GM19438 (cell line): ENCODE data around the gene UFSP1.
A peak's percentile ranks its signal among the peaks of the same experiment; 100 is the strongest.
"Not testable (repeated sequence)": the region's sequence is repeated elsewhere in the genome, so short reads cannot be mapped to it uniquely, and the experiment has no call there.

Source experiments
- ATAC-seq: cut with Tn5 transposase; IDR thresholded peaks from one replicate; pipeline ENCODE4 v1.9.1; 2021; ENCODE audit warnings: low read depth; ENCODE audit not compliant: unreplicated experiment

UFSP1 gene

DNA sequence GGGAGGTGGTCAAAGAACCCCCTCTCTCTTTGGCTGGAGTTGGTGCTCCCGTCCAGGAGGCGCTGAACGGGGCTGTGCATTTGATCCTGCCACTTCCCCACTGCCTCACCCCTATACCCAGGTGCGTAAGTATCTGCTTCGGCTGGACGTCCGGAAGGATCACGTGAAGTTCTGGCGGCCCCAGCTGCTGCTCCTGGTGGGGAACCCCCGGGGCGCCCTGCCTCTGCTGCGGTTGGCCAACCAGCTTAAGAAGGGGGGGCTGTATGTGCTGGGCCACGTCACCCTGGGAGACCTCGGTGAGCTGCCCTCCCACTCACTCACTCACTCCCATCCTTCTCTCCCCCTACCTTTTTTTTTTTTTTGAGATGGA lies 27.9 kb downstream of the UFSP1 start:
- no peak for ATAC-seq

DNA sequence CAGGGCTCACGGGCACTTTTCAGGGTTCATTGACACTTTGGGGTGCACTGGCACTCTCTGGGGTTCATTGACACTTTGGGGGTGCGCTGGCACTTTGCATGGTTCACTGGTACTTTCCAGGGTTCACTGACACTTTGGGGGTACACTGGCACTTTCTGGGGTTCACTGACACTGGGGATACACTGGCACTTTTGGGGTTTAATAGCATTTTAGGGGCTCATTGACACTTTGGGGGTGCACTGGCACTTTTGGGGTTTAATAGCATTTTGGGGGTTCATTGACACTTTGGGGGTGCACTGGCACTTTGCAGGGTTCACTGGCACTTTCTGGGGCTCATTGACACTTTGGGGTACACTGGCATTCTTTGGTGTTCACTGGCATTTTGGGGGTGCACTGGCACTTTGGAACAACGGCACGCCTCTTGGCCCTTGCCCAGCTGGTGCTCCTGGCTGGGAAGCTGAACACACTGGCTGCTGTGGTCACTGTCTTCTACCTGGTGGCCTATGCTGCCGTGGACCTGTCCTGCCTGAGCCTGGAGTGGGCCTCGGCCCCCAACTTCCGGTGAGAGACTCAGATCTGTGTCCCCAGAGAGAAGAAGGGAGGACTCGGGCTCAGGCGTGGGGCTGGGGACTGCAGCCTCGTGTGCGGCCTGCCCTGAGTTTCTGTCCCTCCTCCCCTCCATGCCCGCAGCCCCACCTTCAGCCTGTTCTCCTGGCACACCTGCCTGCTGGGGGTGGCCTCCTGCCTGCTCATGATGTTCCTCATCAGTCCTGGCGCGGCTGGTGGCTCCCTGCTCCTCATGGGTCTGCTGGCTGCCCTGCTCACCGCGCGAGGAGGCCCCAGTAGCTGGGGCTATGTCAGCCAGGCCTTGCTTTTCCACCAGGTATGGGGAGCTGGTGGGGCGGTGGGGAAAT lies 28.6 kb downstream of the UFSP1 start:
- ATAC-seq = no peak

DNA sequence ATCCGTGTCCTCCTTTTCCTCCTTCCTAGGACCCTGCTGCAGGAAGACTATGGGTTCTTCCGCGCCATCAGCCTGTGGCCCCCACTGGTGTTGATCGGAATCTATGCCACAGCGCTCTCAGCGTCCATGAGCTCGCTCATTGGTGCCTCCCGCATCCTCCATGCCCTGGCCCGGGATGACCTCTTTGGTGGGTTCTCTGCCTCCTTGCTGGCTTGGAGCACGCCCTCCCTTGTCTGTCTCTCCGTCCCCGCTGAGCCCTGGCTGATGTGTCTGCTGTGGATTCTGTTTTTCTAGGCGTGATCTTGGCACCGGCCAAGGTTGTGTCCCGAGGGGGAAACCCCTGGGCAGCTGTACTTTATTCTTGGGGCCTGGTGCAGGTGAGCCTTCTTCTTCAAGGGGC lies 29.7 kb downstream of the UFSP1 start:
- no peak for ATAC-seq

DNA sequence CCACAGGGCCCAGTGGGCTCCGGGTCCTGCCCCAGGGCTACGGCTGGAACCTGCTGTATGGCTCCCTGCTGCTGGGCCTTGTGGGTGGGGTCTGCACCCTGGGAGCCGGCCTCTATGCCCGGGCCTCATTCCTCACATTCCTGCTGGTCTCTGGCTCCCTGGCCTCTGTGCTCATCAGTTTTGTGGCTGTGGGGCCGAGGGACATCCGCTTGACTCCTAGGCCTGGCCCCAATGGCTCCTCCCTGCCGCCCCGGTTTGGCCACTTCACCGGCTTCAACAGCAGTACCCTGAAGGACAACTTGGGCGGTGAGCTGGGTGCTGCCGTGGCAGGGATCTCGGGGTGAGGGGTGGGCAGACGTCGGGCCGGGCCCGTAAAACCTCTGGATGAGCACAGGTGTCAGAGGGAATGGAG lies 32.6 kb downstream of the UFSP1 start:
- ATAC-seq = no peak

DNA sequence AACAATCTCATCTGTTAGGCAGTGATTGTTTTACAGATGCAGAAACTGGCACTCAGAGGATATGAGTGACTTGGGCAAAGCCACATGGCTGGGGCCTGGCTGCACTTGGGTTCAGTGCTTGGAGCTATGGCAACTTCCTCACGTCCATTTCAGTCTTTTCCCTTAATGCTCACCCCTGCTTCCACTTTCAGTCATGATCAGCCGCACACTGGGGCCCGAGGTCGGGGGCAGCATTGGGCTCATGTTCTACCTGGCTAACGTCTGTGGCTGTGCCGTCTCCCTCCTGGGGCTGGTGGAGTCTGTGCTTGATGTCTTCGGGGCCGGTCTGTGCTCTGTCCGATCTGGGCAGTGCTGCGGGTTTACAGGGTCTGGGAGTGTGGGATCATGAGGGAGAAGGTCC lies 34.0 kb downstream of the UFSP1 start:
- ATAC-seq = no peak

DNA sequence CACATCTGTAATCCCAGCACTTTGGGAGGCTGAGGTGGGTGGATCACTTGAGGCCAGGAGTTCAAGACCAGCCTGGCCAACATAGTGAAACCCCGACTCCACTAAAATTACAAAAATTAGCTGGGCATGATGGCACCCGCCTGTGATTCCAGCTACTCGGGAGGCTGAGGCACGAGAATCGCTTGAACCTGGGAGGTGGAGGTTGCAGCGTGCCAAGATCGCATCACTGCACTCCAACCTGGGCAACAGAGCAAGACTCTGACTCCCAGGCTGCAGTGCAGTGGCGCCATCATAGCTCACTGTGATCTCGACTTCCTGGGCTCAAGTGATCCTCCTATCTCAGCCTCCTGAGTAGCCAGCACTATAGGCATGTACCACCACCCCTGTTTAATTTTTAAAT lies 34.6 kb downstream of the UFSP1 start:
- not testable (repeated sequence) for ATAC-seq

DNA sequence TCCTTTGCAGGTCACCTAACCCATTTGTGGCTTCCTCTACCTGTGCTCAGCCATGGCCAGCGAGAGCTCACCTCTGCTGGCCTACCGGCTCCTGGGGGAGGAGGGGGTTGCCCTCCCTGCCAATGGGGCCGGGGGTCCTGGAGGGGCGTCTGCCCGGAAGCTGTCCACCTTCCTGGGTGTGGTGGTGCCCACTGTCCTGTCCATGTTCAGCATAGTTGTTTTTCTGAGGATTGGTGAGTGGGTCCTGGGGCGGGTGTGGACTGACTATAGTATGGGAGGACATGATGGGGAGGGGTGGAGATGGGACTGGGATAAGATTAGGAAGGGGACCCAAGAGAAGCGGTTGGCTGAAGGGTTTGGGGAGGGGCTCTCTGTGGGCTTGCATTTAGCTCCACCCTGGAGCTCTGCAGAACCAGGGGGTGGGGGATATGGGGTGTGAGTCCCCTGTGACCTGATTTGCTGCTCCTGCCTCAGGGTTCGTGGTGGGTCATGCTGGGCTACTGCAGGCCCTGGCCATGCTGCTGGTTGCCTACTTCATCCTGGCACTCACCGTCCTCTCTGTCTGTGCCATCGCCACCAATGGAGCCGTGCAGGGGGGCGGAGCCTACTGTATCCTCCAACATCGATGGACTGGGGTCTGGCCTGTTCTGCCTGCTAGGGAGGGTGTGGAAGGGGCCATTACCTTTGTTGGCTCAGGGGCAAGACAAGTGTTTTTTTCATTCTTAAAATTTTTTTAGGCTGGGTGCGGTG lies 35.2 kb downstream of the UFSP1 start:
- ATAC-seq = no peak

DNA sequence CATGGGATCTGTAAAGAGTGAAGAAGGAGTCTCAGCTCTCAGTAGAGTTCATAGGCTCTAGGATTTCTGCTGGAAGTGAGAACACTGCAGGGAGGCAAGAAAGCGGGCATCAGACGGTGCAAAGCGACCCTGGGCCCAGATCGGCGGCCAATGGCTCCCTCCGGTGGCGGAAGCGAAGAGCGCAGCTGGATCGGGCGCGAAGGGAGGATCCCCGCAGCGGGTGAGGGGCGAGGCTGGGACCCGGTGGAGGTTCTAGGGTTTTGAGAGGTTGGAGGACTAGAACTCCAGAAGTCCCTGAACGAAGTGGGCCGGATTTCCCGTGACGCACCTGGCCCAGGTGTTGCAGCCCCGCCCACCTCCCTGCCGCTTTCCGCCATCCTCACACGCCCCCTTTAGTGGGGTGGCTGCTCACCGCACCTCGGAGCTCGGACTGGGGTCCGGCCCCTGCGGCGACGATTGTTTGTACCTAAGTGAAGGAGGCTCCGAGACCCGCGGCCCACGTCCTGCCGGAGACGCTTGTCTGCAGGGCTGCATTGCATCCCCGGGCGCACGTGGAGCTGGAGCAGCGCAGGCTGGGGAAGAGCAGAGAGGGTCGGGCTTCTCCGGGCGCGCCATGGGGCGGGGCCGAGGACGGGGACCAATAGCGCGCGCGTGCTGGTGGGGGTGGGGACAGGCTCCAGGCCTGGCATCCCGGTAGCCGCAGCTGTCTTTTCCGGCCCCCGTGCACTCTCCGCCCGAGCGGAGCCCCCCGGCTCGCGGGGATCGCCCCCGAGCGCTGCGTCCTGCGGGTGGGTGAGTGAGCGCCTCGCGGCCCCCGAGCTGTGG lies 37.3 kb downstream of the UFSP1 start, which contains the start of gene SLC12A9:
SLC12A9 (plus strand) TSS at position 666 of the 825 bp plus-strand sequence. CDS start 1,485 bp downstream, outside the sequence.
- peak; percentile 92 for ATAC-seq

DNA sequence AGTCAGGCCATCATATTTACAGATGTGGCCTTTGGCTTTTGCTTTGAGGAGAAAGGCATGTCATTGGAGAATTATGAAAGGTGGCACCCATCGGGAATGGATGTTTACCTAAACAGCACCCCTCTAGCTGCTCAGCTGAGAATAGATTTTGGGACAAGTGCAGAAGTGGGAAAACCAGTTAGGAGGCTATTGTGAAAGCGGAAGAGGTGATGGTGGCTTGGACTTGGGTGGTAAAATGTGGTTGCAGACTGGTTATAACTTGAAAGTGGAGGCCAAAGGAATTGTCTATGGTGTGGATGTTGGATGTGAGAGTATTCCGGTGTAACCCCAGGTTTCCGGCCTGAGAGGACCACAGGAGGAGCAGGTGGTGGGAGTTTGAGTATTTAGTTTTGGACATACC lies 42.2 kb downstream of the UFSP1 start:
- no peak for ATAC-seq

DNA sequence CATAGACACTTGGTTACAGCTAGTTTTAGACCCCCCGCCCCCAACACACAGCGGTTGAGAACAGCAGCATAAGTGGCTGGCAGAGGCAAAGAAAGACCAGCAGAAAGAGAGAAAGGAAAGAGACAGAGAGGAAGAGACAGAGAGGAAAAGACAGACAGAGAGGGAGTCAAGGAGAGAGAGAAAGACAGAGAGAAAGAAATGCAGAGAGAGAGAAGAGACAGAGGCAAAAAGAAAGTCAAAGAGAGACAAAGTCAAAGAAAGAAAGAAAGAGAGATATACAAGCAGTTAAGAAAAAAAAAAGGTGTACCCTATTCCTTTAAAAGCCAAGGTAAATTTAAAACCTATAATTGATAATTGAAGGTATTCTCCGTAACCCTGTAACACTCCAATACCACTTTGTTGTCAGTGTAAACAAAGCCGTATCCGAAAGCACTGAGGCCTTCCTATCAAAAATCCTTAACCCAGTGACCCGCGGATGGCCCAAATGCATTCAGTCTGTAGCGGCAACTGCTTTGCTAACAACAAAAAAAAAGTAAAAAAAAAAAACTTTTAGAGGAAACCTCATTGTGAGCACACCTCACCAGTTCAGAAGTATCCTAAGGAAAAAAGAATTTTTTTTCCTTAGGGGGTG lies 48.9 kb downstream of the UFSP1 start:
- ATAC-seq = no peak

DNA sequence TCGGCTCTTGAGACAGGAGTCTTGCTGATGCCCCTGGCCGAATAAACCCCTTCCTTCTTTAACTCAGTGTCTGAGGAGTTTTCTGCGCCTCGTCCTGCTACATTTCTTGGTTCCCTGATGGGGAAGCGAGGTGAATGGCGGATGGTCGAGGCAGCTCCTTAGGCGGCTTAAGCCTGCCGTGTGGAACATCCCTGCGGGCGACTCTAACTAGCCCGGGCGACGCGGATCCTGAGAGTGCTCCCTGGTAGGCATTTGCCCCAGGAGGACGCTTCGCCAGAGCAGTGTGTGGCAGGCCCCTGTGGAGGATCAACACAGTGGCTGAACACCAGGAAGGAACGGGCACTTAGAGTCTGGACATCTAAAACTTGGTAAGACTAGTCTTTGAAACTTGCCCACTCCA lies 50.2 kb downstream of the UFSP1 start:
- ATAC-seq = no peak
